ENCODE measurements around the gene SMDT1.

GRCh38 chr22:42068291-42068690 is 11.2 kb upstream of the SMDT1 start:
- TF ChIP-seq CTCF (IDR thresholded peaks at IDR 0.05) (no peak), TCF7L2 (IDR thresholded peaks at IDR 0.05; ENCODE audit: low read depth, low read length) (no peak), POLR2AphosphoS5 (IDR thresholded peaks at IDR 0.05; ENCODE audit: low read depth, low read length) (no peak)
